SK-N-MC (cell line): Measurements from ENCODE around the gene STK32B.

Experiments
- DNase-seq: peaks from one replicate; pipeline ENCODE4 v3.0.0-alpha.2; 2011; ENCODE audit warnings: low read depth, low spot score
- H3K27ac ChIP-seq: fragments of 200-600 bp; sonication (generic); 2 replicates; pipeline ENCODE4 v1.5.1; 2016; ENCODE audit warnings: mixed run types
- H3K36me3 ChIP-seq: fragments of 200-600 bp; sonication (generic); 2 replicates; pipeline ENCODE4 v1.6.1; 2017; ENCODE audit warnings: antibody characterized with exemption, low read length, mixed read lengths; ENCODE audit not compliant: insufficient read depth
- H3K4me3 ChIP-seq: fragments of 200-600 bp; sonication (generic); 2 replicates; pipeline ENCODE4 v1.5.1; 2016
- H3K9ac ChIP-seq: fragments of 200-600 bp; sonication (generic); 2 replicates; pipeline ENCODE4 v1.8.0; 2017; ENCODE audit warnings: mixed run types, mixed read lengths; ENCODE audit not compliant: insufficient read length
- H3K9me3 ChIP-seq: fragments of 200-600 bp; sonication (generic); 2 replicates; pipeline ENCODE4 v1.6.1; 2017; ENCODE audit warnings: low read depth, mild to moderate bottlenecking, antibody characterized with exemption, low read length, moderate library complexity, mixed read lengths
- EZH2 ChIP-seq: fragments of 200-600 bp; sonication (generic); IDR thresholded peaks from one replicate; pipeline ENCODE4 v1.6.1; 2017; ENCODE audit warnings: antibody characterized with exemption
- FOXP2 ChIP-seq: optimal IDR thresholded peaks from 2 replicates; pipeline ENCODE3; 2011; ENCODE audit warnings: mild to moderate bottlenecking, moderate library complexity; ENCODE audit not compliant: insufficient read depth; ENCODE audit errors: extremely low read length, control extremely low read depth
- POLR2AphosphoS5 ChIP-seq: IDR thresholded peaks from 2 replicates; pipeline ENCODE4 v1.6.1; 2012; ENCODE audit warnings: mild to moderate bottlenecking, low read depth, low read length, borderline replicate concordance

STK32B gene

DNA sequence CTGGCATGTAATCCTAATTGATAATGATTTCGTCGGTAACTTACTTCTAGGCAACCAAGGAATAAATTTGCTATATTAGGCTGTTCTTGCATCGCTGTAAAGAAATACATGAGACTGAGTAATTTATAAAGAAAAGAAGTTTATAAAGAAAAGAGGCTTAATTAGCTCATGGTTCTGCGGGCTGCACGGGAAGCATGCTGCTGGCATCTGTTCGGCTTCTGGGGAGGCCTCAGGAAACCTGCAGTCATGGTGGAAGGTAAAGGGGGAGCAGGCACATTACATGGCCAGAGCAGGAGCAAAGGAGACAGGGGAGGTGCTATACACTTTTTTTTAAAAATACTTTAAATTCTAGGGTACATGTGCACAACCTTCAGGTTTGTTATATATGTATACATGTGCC lies 290.2 kb downstream of the STK32B start:
- peak overlapping the region; percentile 52 for H3K4me3 ChIP-seq
- no peaks in the 10 kb centered on the region for H3K9me3 ChIP-seq
- DNase-seq = no peak
- peak overlapping the region; percentile 75 for H3K27ac ChIP-seq
- H3K9ac ChIP-seq = no peak overlapping the region
- no peaks in the 10 kb centered on the region for H3K36me3 ChIP-seq
- TF ChIP-seq FOXP2 (no peak), POLR2AphosphoS5 (no peak)

GRCh38 chr4:5355846-5356245 lies 304.6 kb downstream of the STK32B start:
- no peak overlapping the region for H3K27ac ChIP-seq
- no peaks in the 10 kb centered on the region for H3K9me3 ChIP-seq
- TF ChIP-seq POLR2AphosphoS5 (no peak), EZH2 (no peak), FOXP2 (no peak)
- no peak overlapping the region for H3K4me3 ChIP-seq
- DNase-seq = no peak
- no peak overlapping the region for H3K9ac ChIP-seq
- no peaks in the 10 kb centered on the region for H3K36me3 ChIP-seq

DNA sequence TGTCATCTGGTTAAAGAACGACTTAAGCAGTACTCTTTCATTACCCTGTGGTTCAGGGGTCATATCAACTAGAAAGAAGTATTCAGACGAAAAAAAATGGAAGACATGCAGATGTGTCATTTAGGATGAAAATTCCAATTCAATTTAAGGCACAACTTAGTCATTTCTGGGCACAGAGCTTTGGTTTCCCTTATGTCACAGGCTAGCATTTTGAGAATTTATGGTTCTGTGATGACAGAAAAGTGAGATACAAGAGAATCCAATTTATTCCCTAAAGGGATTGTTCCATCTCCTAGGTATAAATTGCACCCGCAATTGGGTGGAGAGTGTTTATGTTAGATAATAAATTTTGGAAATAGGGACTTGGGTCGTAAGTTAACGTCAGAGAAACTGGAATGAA lies 306.6 kb downstream of the STK32B start:
- DNase-seq = no peak
- H3K27ac ChIP-seq = no peak overlapping the region
- H3K9ac ChIP-seq = no peak overlapping the region
- H3K9me3 ChIP-seq = no peaks in the 10 kb centered on the region
- no peaks in the 10 kb centered on the region for H3K36me3 ChIP-seq
- TF ChIP-seq FOXP2 (no peak), POLR2AphosphoS5 (no peak), EZH2 (no peak)
- no peak overlapping the region for H3K4me3 ChIP-seq

GRCh38 chr4:5361968-5362367 lies 310.7 kb downstream of the STK32B start:
- TF ChIP-seq POLR2AphosphoS5 (no peak), EZH2 (no peak), FOXP2 (no peak)
- Histone ChIP-seq H3K4me3 (no peak overlapping the region), H3K27ac (no peak overlapping the region), H3K9me3 (no peaks in the 10 kb centered on the region), H3K36me3 (no peaks in the 10 kb centered on the region), H3K9ac (no peak overlapping the region)
- DNase-seq = no peak

GRCh38 chr4:5364406-5364805 lies 313.1 kb downstream of the STK32B start:
- Histone ChIP-seq H3K27ac (no peak overlapping the region), H3K9me3 (no peaks in the 10 kb centered on the region), H3K9ac (no peak overlapping the region), H3K36me3 (no peaks in the 10 kb centered on the region), H3K4me3 (no peak overlapping the region)
- no peak for TF ChIP-seq FOXP2
- DNase-seq = no peak

GRCh38 chr4:5365071-5366008 lies 314.1 kb downstream of the STK32B start:
- DNase-seq = no peak
- Histone ChIP-seq H3K9ac (no peak overlapping the region), H3K9me3 (no peaks in the 10 kb centered on the region), H3K36me3 (no peaks in the 10 kb centered on the region), H3K27ac (no peak overlapping the region), H3K4me3 (no peak overlapping the region)
- TF ChIP-seq EZH2 = no peak
- no peak for TF ChIP-seq FOXP2
- TF ChIP-seq POLR2AphosphoS5 = no peak

GRCh38 chr4:5366009-5366386 lies 314.7 kb downstream of the STK32B start:
- TF ChIP-seq POLR2AphosphoS5 (no peak), FOXP2 (no peak), EZH2 (no peak)
- no peak for DNase-seq
- H3K27ac ChIP-seq = no peak overlapping the region
- no peak overlapping the region for H3K4me3 ChIP-seq
- H3K9me3 ChIP-seq = no peaks in the 10 kb centered on the region
- H3K9ac ChIP-seq = no peak overlapping the region
- no peaks in the 10 kb centered on the region for H3K36me3 ChIP-seq

DNA sequence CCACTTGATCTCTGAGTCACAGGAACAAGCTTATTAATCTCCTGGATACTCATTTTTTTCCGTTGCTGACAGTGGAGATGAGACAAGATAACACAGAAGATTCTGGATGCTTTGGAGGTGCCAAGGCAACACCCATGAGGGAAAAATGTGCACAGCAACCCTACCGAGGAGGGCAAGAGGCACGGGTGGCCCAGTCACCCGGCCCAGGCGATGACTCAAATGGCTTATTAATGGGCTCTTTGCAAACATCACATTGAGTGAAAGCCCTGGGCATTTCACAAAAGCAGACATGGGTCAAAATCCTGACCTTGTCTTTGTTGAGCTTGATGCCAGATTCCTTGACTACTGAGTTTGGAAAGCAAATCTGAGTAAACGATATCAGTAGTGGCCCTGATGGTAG lies 315.1 kb downstream of the STK32B start:
- Histone ChIP-seq H3K9me3 (no peaks in the 10 kb centered on the region), H3K9ac (no peak overlapping the region), H3K27ac (no peak overlapping the region), H3K36me3 (no peaks in the 10 kb centered on the region), H3K4me3 (no peak overlapping the region)
- no peak for DNase-seq
- no peak for TF ChIP-seq FOXP2
- TF ChIP-seq POLR2AphosphoS5 = no peak
- TF ChIP-seq EZH2 = no peak

DNA sequence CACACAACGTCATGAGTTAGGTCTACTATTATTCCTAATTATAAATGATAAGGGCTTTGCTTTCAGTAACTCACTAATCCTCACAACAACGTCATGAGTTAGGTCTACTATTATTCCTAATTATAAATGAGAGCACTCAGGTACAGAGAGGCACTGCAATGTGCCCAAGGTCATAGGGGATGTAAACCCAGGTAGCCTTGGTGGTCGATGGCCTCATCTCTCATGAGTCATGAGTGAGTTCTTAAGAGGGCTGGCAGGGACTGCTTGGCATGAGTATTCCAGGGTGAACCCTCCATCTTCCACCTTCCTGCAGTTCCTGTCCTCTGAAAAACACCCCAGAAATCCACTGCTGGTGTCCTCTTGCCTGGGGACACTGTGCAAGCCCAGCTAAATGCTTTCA lies 317.1 kb downstream of the STK32B start:
- no peak overlapping the region for H3K27ac ChIP-seq
- H3K36me3 ChIP-seq = no peaks in the 10 kb centered on the region
- TF ChIP-seq EZH2 = no peak
- TF ChIP-seq FOXP2 = no peak
- H3K9ac ChIP-seq = no peak overlapping the region
- no peak overlapping the region for H3K4me3 ChIP-seq
- H3K9me3 ChIP-seq = no peaks in the 10 kb centered on the region
- DNase-seq = no peak
